Neural cell (in vitro differentiated cells): ENCODE measurements around the gene BRICD5. TPM values are rescaled to one million over a fixed set of nuclear protein-coding genes. Genes with fewer than 3 reads are reported as not detected.

Experiments
- H2AFZ ChIP-seq: fragments of 200-600, 300-800 bp; sonication (generic), shearing (Covaris generic); 2 replicates; pipeline ENCODE4 v1.6.0; 2014; ENCODE audit warnings: low read depth, mild to moderate bottlenecking, antibody characterized with exemption, low read length, moderate library complexity
- H3F3A ChIP-seq: fragments of 200-600 bp; shearing (Covaris generic); 2 replicates; pipeline ENCODE4 v1.6.1; 2016; ENCODE audit warnings: mild to moderate bottlenecking, moderate library complexity, mixed read lengths, antibody characterized with exemption, low read length; ENCODE audit not compliant: insufficient read depth, poor library complexity, severe bottlenecking
- H3K27ac ChIP-seq: fragments of 200-600, 300-800 bp; sonication (generic), shearing (Covaris generic); 2 replicates; pipeline ENCODE4 v1.5.1; 2014; ENCODE audit warnings: mild to moderate bottlenecking, low read length, moderate library complexity
- H3K27me3 ChIP-seq: fragments of 300-800, 200-600 bp; sonication (generic), shearing (Covaris generic); 2 replicates; pipeline ENCODE4 v1.6.0; 2014; ENCODE audit warnings: mild to moderate bottlenecking, low read depth, low read length, moderate library complexity; ENCODE audit not compliant: insufficient read depth
- H3K36me3 ChIP-seq: fragments of 300-800, 200-600 bp; sonication (generic), shearing (Covaris generic); 2 replicates; pipeline ENCODE4 v1.5.1; 2014; ENCODE audit warnings: mild to moderate bottlenecking, antibody characterized with exemption, low read length, moderate library complexity; ENCODE audit not compliant: insufficient read depth
- H3K4me2 ChIP-seq: fragments of 300-800, 200-600 bp; sonication (generic), shearing (Covaris generic); 2 replicates; pipeline ENCODE4 v1.6.0; 2014; ENCODE audit warnings: mild to moderate bottlenecking, low read length
- H3K4me3 ChIP-seq: fragments of 300-800, 200-600 bp; sonication (generic), shearing (Covaris generic); 2 replicates; pipeline ENCODE4 v1.5.1; 2014; ENCODE audit warnings: mild to moderate bottlenecking, low read length, moderate library complexity
- H3K79me2 ChIP-seq: fragments of 200-600 bp; shearing (Covaris generic); replicated peaks from 2 replicates; pipeline ENCODE4 v1.6.0; 2014; ENCODE audit warnings: mild to moderate bottlenecking, low read length, moderate library complexity; ENCODE audit not compliant: insufficient read depth
- H3K9ac ChIP-seq: fragments of 300-800, 200-600 bp; sonication (generic), shearing (Covaris generic); 2 replicates; pipeline ENCODE4 v1.6.1; 2016; ENCODE audit warnings: mild to moderate bottlenecking, low read length, mixed read lengths
- H3K9me2 ChIP-seq: fragments of 200-600 bp; shearing (Covaris generic); 2 replicates; pipeline ENCODE4 v1.6.1; 2016; ENCODE audit warnings: mild to moderate bottlenecking, low read length, mixed read lengths; ENCODE audit not compliant: insufficient read depth
- H3K9me3 ChIP-seq: fragments of 200-600, 300-800 bp; sonication (generic), shearing (Covaris generic); 2 replicates; pipeline ENCODE4 v1.6.1; 2016; ENCODE audit warnings: mild to moderate bottlenecking, mixed run types, low read length, moderate library complexity, mixed read lengths
- H4K20me1 ChIP-seq: fragments of 200-600 bp; shearing (Covaris generic); 2 replicates; pipeline ENCODE4 v1.6.1; 2016; ENCODE audit warnings: mild to moderate bottlenecking, mixed run types; ENCODE audit not compliant: insufficient read depth
- EP300 ChIP-seq: fragments of 450-650 bp; conservative IDR thresholded peaks from 2 replicates; pipeline ENCODE4 v1.6.1; 2014; ENCODE audit warnings: antibody characterized with exemption, mild to moderate bottlenecking, moderate library complexity; ENCODE audit not compliant: poor library complexity, severe bottlenecking
- EZH2 ChIP-seq: fragments of 200-600, 300-800 bp; shearing (Covaris generic), sonication (generic); IDR thresholded peaks from 2 replicates; pipeline ENCODE4 v1.6.1; 2014; ENCODE audit warnings: antibody characterized with exemption, low read length, borderline replicate concordance, mild to moderate bottlenecking; ENCODE audit not compliant: insufficient read depth, poor library complexity, severe bottlenecking
- MXI1 ChIP-seq: fragments of 450-650 bp; conservative IDR thresholded peaks from 2 replicates; pipeline ENCODE4 v1.6.1; 2014; ENCODE audit warnings: antibody characterized with exemption, mild to moderate bottlenecking; ENCODE audit not compliant: poor library complexity, severe bottlenecking
- POLR2AphosphoS5 ChIP-seq: IDR thresholded peaks from 2 replicates; pipeline ENCODE4 v1.6.1; 2012
- RAD21 ChIP-seq: fragments of 450-650 bp; conservative IDR thresholded peaks from 2 replicates; pipeline ENCODE4 v1.6.1; 2014; ENCODE audit warnings: antibody characterized with exemption, mild to moderate bottlenecking, moderate library complexity
- REST ChIP-seq: IDR thresholded peaks from 2 replicates; pipeline ENCODE4 v1.6.1; 2012; ENCODE audit warnings: borderline replicate concordance
- SMC3 ChIP-seq: fragments of 450-650 bp; conservative IDR thresholded peaks from 2 replicates; pipeline ENCODE4 v1.6.1; 2014; ENCODE audit warnings: antibody characterized with exemption, mild to moderate bottlenecking, moderate library complexity; ENCODE audit not compliant: poor library complexity
- TAF1 ChIP-seq: IDR thresholded peaks from 2 replicates; pipeline ENCODE4 v1.6.1; 2012; ENCODE audit warnings: low read depth
- polyA plus RNA-seq: library from polyadenylated mRNA; depleted of rRNA; stranded (reverse); fragments of >200 nt; gene quantifications from 2 replicates; pipeline ENCODE4 v1.2.3, GENCODE V29; 2014
- TF ChIP-seq, protein P1 (sequence below): fragments of 450-650 bp; IDR thresholded peaks from 2 replicates; pipeline ENCODE4 v1.5.1; 2014; ENCODE audit warnings: antibody characterized with exemption, mild to moderate bottlenecking, moderate library complexity; ENCODE audit not compliant: poor library complexity, severe bottlenecking

BRICD5 gene
- polyA plus RNA-seq, 1 donor from 2014 or later = 39.2 TPM

- Histone ChIP-seq H3K27ac (no peak overlapping the region), H3K9me3 (no peaks in the 10 kb centered on the region), H4K20me1 (no peaks in the 10 kb centered on the region), H2AFZ (no peak overlapping the region), H3K79me2 (no peaks in the 10 kb centered on the region), H3K4me2 (no peak overlapping the region), H3K4me3 (no peak overlapping the region), H3F3A (no peaks in the 10 kb centered on the region), H3K27me3 (no peaks in the 10 kb centered on the region), H3K9ac (no peak overlapping the region), H3K9me2 (no peaks in the 10 kb centered on the region), H3K36me3 (no peaks in the 10 kb centered on the region)
- TF ChIP-seq, protein P1, sequence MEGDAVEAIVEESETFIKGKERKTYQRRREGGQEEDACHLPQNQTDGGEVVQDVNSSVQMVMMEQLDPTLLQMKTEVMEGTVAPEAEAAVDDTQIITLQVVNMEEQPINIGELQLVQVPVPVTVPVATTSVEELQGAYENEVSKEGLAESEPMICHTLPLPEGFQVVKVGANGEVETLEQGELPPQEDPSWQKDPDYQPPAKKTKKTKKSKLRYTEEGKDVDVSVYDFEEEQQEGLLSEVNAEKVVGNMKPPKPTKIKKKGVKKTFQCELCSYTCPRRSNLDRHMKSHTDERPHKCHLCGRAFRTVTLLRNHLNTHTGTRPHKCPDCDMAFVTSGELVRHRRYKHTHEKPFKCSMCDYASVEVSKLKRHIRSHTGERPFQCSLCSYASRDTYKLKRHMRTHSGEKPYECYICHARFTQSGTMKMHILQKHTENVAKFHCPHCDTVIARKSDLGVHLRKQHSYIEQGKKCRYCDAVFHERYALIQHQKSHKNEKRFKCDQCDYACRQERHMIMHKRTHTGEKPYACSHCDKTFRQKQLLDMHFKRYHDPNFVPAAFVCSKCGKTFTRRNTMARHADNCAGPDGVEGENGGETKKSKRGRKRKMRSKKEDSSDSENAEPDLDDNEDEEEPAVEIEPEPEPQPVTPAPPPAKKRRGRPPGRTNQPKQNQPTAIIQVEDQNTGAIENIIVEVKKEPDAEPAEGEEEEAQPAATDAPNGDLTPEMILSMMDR = no peak
- TF ChIP-seq POLR2AphosphoS5 = peak; percentile 9
Measured at GRCh38 chr16:2177561-2177960, 33.1 kb downstream of the BRICD5 start.

DNA sequence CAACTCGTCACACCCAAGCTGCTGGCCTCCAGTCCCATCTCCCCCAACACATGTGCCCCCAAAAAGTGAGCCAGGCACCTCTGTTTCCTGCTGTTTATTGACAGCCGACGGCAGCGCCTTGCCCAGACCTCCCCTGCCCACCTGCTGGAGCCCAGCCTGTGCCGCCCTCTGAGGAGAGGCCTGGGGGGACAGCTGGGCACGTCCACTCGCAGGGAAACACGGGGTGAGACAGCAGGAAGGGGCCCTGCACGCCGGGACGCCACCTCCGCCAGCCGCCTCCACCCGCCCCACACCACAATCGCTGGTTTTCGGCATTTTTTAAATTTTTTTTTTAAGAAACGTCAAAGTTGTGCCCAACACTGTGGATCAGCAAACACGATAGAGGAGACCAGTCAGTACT lies 33.6 kb downstream of the BRICD5 start:
- no peak overlapping the region for H3K27ac ChIP-seq
- H3K27me3 ChIP-seq = no peaks in the 10 kb centered on the region
- no peak overlapping the region for H3K4me3 ChIP-seq
- no peaks in the 10 kb centered on the region for H3K9me3 ChIP-seq
- no peak for TF ChIP-seq MXI1
- no peak for TF ChIP-seq POLR2AphosphoS5
- TF ChIP-seq EZH2 = no peak
- no peak for TF ChIP-seq REST
- no peak for TF ChIP-seq RAD21
- TF ChIP-seq TAF1 = no peak
- TF ChIP-seq SMC3 = no peak
- TF ChIP-seq, protein P1 = no peak
- TF ChIP-seq EP300 = no peak
- H3K9me2 ChIP-seq = no peaks in the 10 kb centered on the region
- H3K36me3 ChIP-seq = no peaks in the 10 kb centered on the region
- H2AFZ ChIP-seq = no peak overlapping the region
- no peak overlapping the region for H3K4me2 ChIP-seq
- no peaks in the 10 kb centered on the region for H3K79me2 ChIP-seq
- H4K20me1 ChIP-seq = no peaks in the 10 kb centered on the region
- H3K9ac ChIP-seq = no peak overlapping the region
- H3F3A ChIP-seq = no peaks in the 10 kb centered on the region
